Fibroblast of lung (primary cell): ENCODE data around the gene KCTD18. TPM values are rescaled to one million over a fixed set of nuclear protein-coding genes. Genes with fewer than 3 reads are reported as not detected.

Experiments
- DNase-seq, 2 donors: peaks; one replicate each; pipeline versions ENCODE4 v3.0.0 to v3.0.0-alpha.2; 2010; ENCODE audit warnings: low read depth in 2 of 2
- H2AFZ ChIP-seq: 2 replicates; pipeline ENCODE4 v1.5.1; 2012; ENCODE audit warnings: low read length, control low read depth, inconsistent platforms
- H3K27ac ChIP-seq: 2 replicates; pipeline ENCODE4 v1.5.1; 2011; ENCODE audit warnings: low read length, control low read depth; ENCODE audit not compliant: insufficient read depth
- H3K27me3 ChIP-seq: 2 replicates; pipeline ENCODE4 v1.5.1; 2011; ENCODE audit warnings: mild to moderate bottlenecking, low read length; ENCODE audit not compliant: control insufficient read depth, insufficient read depth
- H3K36me3 ChIP-seq: 2 replicates; pipeline ENCODE4 v1.5.1; 2011; ENCODE audit warnings: low read length; ENCODE audit not compliant: control insufficient read depth, insufficient read depth
- H3K4me1 ChIP-seq: 2 replicates; pipeline ENCODE4 v1.5.1; 2011; ENCODE audit warnings: low read length; ENCODE audit not compliant: control insufficient read depth, insufficient read depth; ENCODE audit errors: extremely low read depth
- H3K4me2 ChIP-seq: 2 replicates; pipeline ENCODE4 v1.5.1; 2011; ENCODE audit warnings: low read length, control low read depth; ENCODE audit not compliant: insufficient read depth; ENCODE audit errors: extremely low read depth
- H3K4me3 ChIP-seq, 4 experiments: fragments of 200-600 bp in 1 of 4; sonication (generic) in 1 of 4; replicated peaks in 1 of 4; 2 replicates each; pipeline ENCODE4 v1.5.1; 2011 to 2016; ENCODE audit warnings: low read length in 4 of 4, low read depth in 3 of 4, mild to moderate bottlenecking in 3 of 4, control low read depth in 2 of 4, inconsistent platforms in 1 of 4, mixed read lengths in 1 of 4; ENCODE audit not compliant: insufficient read depth in 1 of 4; ENCODE audit errors: control extremely low read depth in 1 of 4
- H3K79me2 ChIP-seq: 2 replicates; pipeline ENCODE4 v1.5.1; 2012; ENCODE audit warnings: mild to moderate bottlenecking, low read length, inconsistent platforms; ENCODE audit not compliant: control insufficient read depth, insufficient read depth
- H3K9ac ChIP-seq: 2 replicates; pipeline ENCODE4 v1.5.1; 2011; ENCODE audit warnings: mild to moderate bottlenecking, low read length, control low read depth; ENCODE audit not compliant: insufficient read depth
- H3K9me3 ChIP-seq: 2 replicates; pipeline ENCODE4 v1.5.1; 2012; ENCODE audit warnings: low read depth, low read length; ENCODE audit not compliant: control insufficient read depth, insufficient read depth
- H4K20me1 ChIP-seq: 2 replicates; pipeline ENCODE4 v1.5.1; 2011; ENCODE audit warnings: low read length; ENCODE audit not compliant: control insufficient read depth, insufficient read depth; ENCODE audit errors: extremely low read depth
- EZH2 ChIP-seq: IDR thresholded peaks from 2 replicates; pipeline ENCODE4 v1.5.1; 2012; ENCODE audit warnings: low read length, control low read depth, mild to moderate bottlenecking; ENCODE audit errors: missing control alignments
- polyA plus RNA-seq, 2 donors: library from polyadenylated mRNA; depleted of rRNA in 1 of 2; stranded (reverse) in 1 of 2; unstranded in 1 of 2; fragments of >200 nt; gene quantifications; 2 replicates each; pipeline ENCODE4 v1.2.1, GENCODE V29; 2011 to 2012; ENCODE audit warnings: missing spikeins in 1 of 2
- total RNA-seq: library from RNA; depleted of rRNA; stranded (reverse); fragments of >200 nt; gene quantifications from 2 replicates; pipeline ENCODE4 v1.2.1, GENCODE V29; 2014
- TF ChIP-seq, protein P1 (sequence below), 2 donors: IDR thresholded peaks in 1 of 2; conservative IDR thresholded peaks in 1 of 2; 1 replicate in 1 of 2; 2 replicates in 1 of 2; pipeline ENCODE4 v1.5.1; 2011 to 2012; ENCODE audit warnings: low read length in 2 of 2, control low read depth in 1 of 2, inconsistent platforms in 1 of 2, low read depth in 1 of 2, mild to moderate bottlenecking in 1 of 2

KCTD18 gene
- total and polyA plus RNA-seq, 2 donors (not counting 1 experiment from before 2014, with no cell fraction given), result 14.0 to 29.4 TPM

DNA sequence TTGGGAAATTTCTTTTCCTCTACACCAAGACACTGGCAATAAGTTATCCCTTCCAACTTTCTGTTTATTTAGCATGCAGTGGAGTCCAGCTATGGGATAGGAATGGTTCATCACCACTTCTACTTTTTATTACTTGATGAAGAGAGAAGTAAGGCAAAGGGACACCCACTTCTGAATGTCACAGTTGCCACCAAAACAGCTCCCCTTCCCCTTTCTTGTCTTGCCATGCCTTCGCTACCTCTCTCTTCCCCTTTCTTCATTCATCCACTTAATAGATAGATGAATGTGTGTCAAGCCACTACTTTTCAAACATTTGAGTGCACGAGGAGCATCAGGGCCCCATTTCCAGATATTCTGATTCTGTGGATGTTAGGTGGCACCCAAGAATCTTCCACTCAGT, 59.6 kb downstream of the KCTD18 start:
- no peak overlapping the region for H2AFZ ChIP-seq
- H3K27me3 ChIP-seq, result no peaks in the 10 kb centered on the region
- H3K4me1 ChIP-seq, result peaks cover 6% of the 10 kb centered on the region
- H3K9me3 ChIP-seq, result no peaks in the 10 kb centered on the region
- DNase-seq, result no peak
- H3K27ac ChIP-seq, result no peak overlapping the region
- no peaks in the 10 kb centered on the region for H3K79me2 ChIP-seq
- H3K36me3 ChIP-seq, result peaks cover 1% of the 10 kb centered on the region
- no peak overlapping the region for H3K4me3 ChIP-seq
- H4K20me1 ChIP-seq, result no peaks in the 10 kb centered on the region
- TF ChIP-seq EZH2, result no peak
- TF ChIP-seq, protein P1, sequence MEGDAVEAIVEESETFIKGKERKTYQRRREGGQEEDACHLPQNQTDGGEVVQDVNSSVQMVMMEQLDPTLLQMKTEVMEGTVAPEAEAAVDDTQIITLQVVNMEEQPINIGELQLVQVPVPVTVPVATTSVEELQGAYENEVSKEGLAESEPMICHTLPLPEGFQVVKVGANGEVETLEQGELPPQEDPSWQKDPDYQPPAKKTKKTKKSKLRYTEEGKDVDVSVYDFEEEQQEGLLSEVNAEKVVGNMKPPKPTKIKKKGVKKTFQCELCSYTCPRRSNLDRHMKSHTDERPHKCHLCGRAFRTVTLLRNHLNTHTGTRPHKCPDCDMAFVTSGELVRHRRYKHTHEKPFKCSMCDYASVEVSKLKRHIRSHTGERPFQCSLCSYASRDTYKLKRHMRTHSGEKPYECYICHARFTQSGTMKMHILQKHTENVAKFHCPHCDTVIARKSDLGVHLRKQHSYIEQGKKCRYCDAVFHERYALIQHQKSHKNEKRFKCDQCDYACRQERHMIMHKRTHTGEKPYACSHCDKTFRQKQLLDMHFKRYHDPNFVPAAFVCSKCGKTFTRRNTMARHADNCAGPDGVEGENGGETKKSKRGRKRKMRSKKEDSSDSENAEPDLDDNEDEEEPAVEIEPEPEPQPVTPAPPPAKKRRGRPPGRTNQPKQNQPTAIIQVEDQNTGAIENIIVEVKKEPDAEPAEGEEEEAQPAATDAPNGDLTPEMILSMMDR (conservative IDR thresholded peaks at IDR 0.05 in 1 of 2, IDR thresholded peaks at IDR 0.05 in 1 of 2; ENCODE audit: low read depth in 1 of 2, low read length in 2 of 2), result no peak
- H3K4me2 ChIP-seq, result no peak overlapping the region
- no peak overlapping the region for H3K9ac ChIP-seq

GRCh38 chr2:200449149-200449548, 60.7 kb downstream of the KCTD18 start:
- Histone ChIP-seq H3K36me3 (peaks cover 1% of the 10 kb centered on the region), H3K9me3 (no peaks in the 10 kb centered on the region), H4K20me1 (no peaks in the 10 kb centered on the region), H3K4me3 (no peak overlapping the region), H3K4me2 (no peak overlapping the region), H3K27me3 (no peaks in the 10 kb centered on the region), H3K4me1 (no peaks in the 10 kb centered on the region), H3K79me2 (no peaks in the 10 kb centered on the region), H3K9ac (no peak overlapping the region), H2AFZ (no peak overlapping the region), H3K27ac (no peak overlapping the region)
- no peak for DNase-seq
- TF ChIP-seq, protein P1 (conservative IDR thresholded peaks at IDR 0.05 in 1 of 2, IDR thresholded peaks at IDR 0.05 in 1 of 2; ENCODE audit: low read depth in 1 of 2, low read length in 2 of 2), result no peak
- no peak for TF ChIP-seq EZH2

- no peaks in the 10 kb centered on the region for H3K9me3 ChIP-seq
- no peaks in the 10 kb centered on the region for H3K27me3 ChIP-seq
- no peak overlapping the region for H3K4me2 ChIP-seq
- H3K27ac ChIP-seq, result no peak overlapping the region
- H3K4me3 ChIP-seq, result no peak overlapping the region
- DNase-seq, result no peak
- H2AFZ ChIP-seq, result no peak overlapping the region
- H3K36me3 ChIP-seq, result peaks cover 1% of the 10 kb centered on the region
- no peaks in the 10 kb centered on the region for H3K79me2 ChIP-seq
- TF ChIP-seq, protein P1 (conservative IDR thresholded peaks at IDR 0.05 in 1 of 2, IDR thresholded peaks at IDR 0.05 in 1 of 2; ENCODE audit: low read depth in 1 of 2, low read length in 2 of 2), result no peak
- TF ChIP-seq EZH2, result no peak
- no peak overlapping the region for H3K9ac ChIP-seq
- no peaks in the 10 kb centered on the region for H4K20me1 ChIP-seq
- no peaks in the 10 kb centered on the region for H3K4me1 ChIP-seq
These were observed 61.4 kb downstream of the KCTD18 start for GRCh38 chr2:200448455-200448854.
